ENCODE results near the gene NTF4. TPM values are rescaled to one million over a fixed set of nuclear protein-coding genes. Genes with fewer than 3 reads are reported as not detected.
A peak's percentile ranks its signal among the peaks of the same experiment; 100 is the strongest.

Gene NTF4
- polyA plus RNA-seq, 2 of the 4 experiments (the other 2 are of a cell fraction): 0.37 to 1.0 TPM

- ChIA-PET POLR2A (no interaction called here), CTCF (interaction anchor here (0.8 to 2.6 kb wide), 6 partner anchors 10 to 141 kb away, joined by 3 to 13 read pairs (median 6); partner anchors contain the start of genes KCNA7 and LIN7B)
- Histone ChIP-seq H3K27ac (peak overlapping the region; percentile 88 to 91), H3K9me3 (no peaks in the 10 kb centered on the region), H3K4me2 (peak overlapping the region; percentile 73), H3K4me1 (peaks cover 20% of the 10 kb centered on the region), H3K4me3 (peak overlapping the region; percentile 27; the same call in 2 of the 3 replicates)
- WGBS (ENCODE audit: missing lambda C conversion rate): 78% methylated on average over 26 of the region's 26 CpGs
- ATAC-seq (peak in 1 of 2 experiments; percentile 21; a peak in 4 of 6 replicates), FAIRE-seq (no peak), DNase-seq (ENCODE audit: low read depth in 1 of 2, low spot score in 1 of 2) (no peak)
- TF ChIP-seq FOSB (CRISPR knock-in tag; IDR thresholded peaks at IDR 0.05) (no peak), RARB (CRISPR knock-in tag; IDR thresholded peaks at IDR 0.05) (no peak), REST (IDR thresholded peaks at IDR 0.05) (no peak), EHF (CRISPR knock-in tag; IDR thresholded peaks at IDR 0.05) (no peak), MYC (IDR thresholded peaks at IDR 0.05; ENCODE audit: borderline replicate concordance, low read length) (no peak), GATA3 (IDR thresholded peaks at IDR 0.05; ENCODE audit: borderline replicate concordance) (no peak; the same call in 1 of the 2 replicates), HDAC2 (IDR thresholded peaks at IDR 0.05) (no peak), CHD4 (IDR thresholded peaks at IDR 0.05; ENCODE audit: borderline replicate concordance) (no peak), HOXA7 (CRISPR knock-in tag; IDR thresholded peaks at IDR 0.05) (no peak), BHLHE40 (IDR thresholded peaks at IDR 0.05; ENCODE audit: low read depth, low read length) (no peak), ZSCAN20 (CRISPR knock-in tag; IDR thresholded peaks at IDR 0.05) (no peak), RAD21 (conservative IDR thresholded peaks at IDR 0.05 in 1 of 2, IDR thresholded peaks at IDR 0.05 in 1 of 2) (no peak), MAZ (IDR thresholded peaks at IDR 0.05; ENCODE audit: borderline replicate concordance, low read depth, low read length) (no peak), TP53 (CRISPR knock-in tag; IDR thresholded peaks at IDR 0.05) (no peak), EP300 (IDR thresholded peaks at IDR 0.05) (no peak), MAFK (IDR thresholded peaks at IDR 0.05; ENCODE audit: partially characterized antibody) (no peak), MAX (IDR thresholded peaks at IDR 0.05) (no peak), PHF8 (IDR thresholded peaks at IDR 0.05; ENCODE audit: borderline replicate concordance, low read depth) (no peak)
These were observed 19.8 kb upstream of the NTF4 start for GRCh38 chr19:49084206-49085019.

- Histone ChIP-seq H3K4me1 (peaks cover 6% of the 10 kb centered on the region), H3K4me3 (no peak overlapping the region), H3K9me3 (no peaks in the 10 kb centered on the region), H3K4me2 (no peak overlapping the region), H3K27ac (no peak overlapping the region)
- ATAC-seq (no peak), DNase-seq (ENCODE audit: low read depth in 1 of 2, low spot score in 1 of 2) (no peak), FAIRE-seq (no peak)
- WGBS (ENCODE audit: missing lambda C conversion rate): 82% methylated on average over 1 of the region's 1 CpG
- POLR2A ChIA-PET: no interaction called here
- CTCF ChIA-PET: interaction anchor here (0.6 to 2.6 kb wide), 7 partner anchors 14 to 293 kb away, joined by 3 to 18 read pairs (median 4); no protein-coding TSS in a partner anchor
- TF ChIP-seq REST (IDR thresholded peaks at IDR 0.05) (no peak), JUN (IDR thresholded peaks at IDR 0.05) (no peak), ZFP36 (IDR thresholded peaks at IDR 0.05; ENCODE audit: borderline replicate concordance, partially characterized antibody) (no peak), FOXS1 (CRISPR knock-in tag; IDR thresholded peaks at IDR 0.05) (no peak), MAZ (IDR thresholded peaks at IDR 0.05; ENCODE audit: borderline replicate concordance, low read depth, low read length) (no peak), SREBF2 (IDR thresholded peaks at IDR 0.05) (no peak), POLR2A (IDR thresholded peaks at IDR 0.05; ENCODE audit: low read length) (no peak), CBX8 (IDR thresholded peaks at IDR 0.05) (no peak), HEYL (CRISPR knock-in tag; IDR thresholded peaks at IDR 0.05) (no peak), GATA3 (IDR thresholded peaks at IDR 0.05; ENCODE audit: borderline replicate concordance) (no peak), CBX2 (IDR thresholded peaks at IDR 0.05; ENCODE audit: borderline replicate concordance, low read depth) (no peak), ZSCAN20 (CRISPR knock-in tag; IDR thresholded peaks at IDR 0.05) (no peak), KDM5A (IDR thresholded peaks at IDR 0.05) (no peak), MAFK (IDR thresholded peaks at IDR 0.05; ENCODE audit: partially characterized antibody) (no peak), NR3C1 (IDR thresholded peaks at IDR 0.05) (no peak), PHF8 (IDR thresholded peaks at IDR 0.05; ENCODE audit: borderline replicate concordance, low read depth) (no peak), CHD4 (IDR thresholded peaks at IDR 0.05; ENCODE audit: borderline replicate concordance) (no peak), RAD21 (conservative IDR thresholded peaks at IDR 0.05 in 1 of 2, IDR thresholded peaks at IDR 0.05 in 1 of 2) (no peak), ATOH8 (CRISPR knock-in tag; IDR thresholded peaks at IDR 0.05; ENCODE audit: low read depth) (no peak)
These were observed 16.7 kb upstream of the NTF4 start for GRCh38 chr19:49081273-49081672.
